ENCODE data around the gene LMX1B. TPM values are rescaled to one million over a fixed set of nuclear protein-coding genes. Genes with fewer than 3 reads are reported as not detected.
"Not testable (repeated sequence)": the region's sequence is repeated elsewhere in the genome, so short reads cannot be mapped to it uniquely, and the experiment has no call there.

LMX1B gene
- total RNA-seq: not detected

- peak; percentile 62 for DNase-seq
These were observed at the start of gene LMX1B for GRCh38 chr9:126613651-126614050. TSS of gene LMX1B (plus strand) at chr9:126613928. CDS start at chr9:126614450, 522 bp downstream.

GRCh38 chr9:126564128-126564527 lies 49.6 kb upstream of the LMX1B start:
- no peak for DNase-seq

DNA sequence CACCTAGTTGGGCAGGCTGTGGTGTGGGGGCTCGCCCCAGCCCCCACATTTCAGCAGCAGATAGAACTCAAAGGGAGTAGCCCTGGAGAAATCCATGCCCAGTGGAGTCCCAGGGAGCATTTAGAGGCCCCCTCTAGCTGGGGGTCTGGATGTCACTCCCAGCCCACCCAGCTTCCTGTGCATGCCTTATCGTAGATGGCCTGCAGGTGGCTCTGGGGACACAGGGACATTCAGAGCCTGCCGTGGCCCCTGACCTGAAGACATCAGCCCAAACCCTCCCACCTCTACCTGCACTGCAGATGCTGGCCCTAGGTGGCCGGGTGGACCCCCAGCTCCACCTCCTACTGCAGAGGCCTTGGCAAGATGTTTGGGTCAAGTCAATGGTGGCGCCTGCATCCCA lies 49.0 kb upstream of the LMX1B start:
- no peak for DNase-seq

DNA sequence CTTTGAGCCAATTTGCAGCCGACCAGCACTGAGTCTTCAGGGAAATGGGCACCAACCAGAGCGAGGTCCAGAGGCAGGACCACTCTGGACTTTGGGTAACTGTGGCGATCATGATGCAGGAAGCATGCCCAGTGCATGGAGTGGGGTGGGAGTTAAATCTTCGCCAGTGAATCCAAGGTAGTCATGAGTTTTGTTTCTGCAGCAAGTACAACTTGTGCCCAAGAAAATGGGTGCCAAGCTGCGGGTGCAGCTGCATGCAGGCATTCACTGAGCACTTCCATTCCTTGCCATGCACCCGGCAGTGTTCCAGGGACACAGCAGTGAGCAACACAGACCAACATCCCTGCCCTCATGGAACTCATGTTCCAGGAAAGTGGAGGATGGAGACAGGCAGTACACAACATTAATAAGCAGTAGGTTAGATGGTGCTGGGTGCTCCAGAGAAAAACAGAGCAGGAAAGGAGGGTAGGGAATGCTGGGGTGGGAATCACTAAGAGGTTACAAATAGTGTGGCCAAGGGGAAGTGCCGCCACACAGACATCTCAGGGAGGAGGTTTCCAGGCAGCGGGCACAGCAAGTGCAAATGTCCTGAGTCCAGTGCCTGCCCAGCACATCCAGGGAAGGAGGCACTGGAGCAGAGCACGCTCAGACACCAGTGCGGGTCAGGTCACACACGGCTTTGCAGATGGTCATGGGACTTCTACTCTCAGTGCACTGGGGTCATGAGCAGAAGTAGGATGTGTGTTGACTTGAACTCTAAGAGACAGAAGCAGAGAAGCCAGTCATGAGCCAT lies 48.2 kb upstream of the LMX1B start:
- DNase-seq: no peak

GRCh38 chr9:126569036-126569435 lies 44.7 kb upstream of the LMX1B start:
- no peak for DNase-seq

GRCh38 chr9:126578029-126578428 lies 35.7 kb upstream of the LMX1B start:
- DNase-seq: no peak

DNA sequence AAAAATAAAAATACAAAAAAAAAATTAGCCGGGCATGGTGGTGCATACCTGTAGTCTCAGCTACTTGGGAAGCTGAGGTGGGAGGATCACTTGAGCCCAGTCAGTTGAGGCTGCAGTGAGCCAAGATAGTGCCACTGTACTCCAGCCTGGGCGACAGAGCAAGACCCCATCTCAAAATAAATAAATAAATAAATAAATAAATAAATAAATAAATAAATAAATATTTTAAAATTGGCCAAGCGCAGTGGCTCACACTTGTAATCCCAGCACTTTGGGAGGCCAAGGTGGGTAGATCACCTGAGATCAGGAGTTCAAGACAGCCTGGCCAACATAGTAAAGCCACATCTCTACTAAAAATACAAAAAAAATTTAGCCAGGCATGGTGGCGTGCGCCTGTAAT lies 33.4 kb upstream of the LMX1B start:
- not testable (repeated sequence) for DNase-seq

DNA sequence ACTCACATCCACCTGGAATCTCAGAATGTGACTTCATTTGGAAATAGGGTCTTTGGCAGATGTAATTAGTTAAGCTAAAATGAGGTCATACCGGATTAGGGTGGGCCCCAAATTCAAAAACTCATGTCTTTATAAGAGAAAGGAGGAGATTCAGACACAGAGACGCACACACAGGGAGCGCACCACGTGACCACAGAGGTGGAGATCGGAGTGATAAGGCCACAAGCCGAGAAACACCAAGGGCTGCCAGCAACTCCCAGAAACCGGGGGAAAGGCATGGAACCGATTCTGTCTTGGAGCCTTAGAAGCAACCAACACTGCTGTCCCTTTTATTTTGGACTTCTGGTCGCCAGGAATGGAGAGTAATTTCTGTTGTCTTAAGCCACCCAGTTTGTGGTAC lies 31.8 kb upstream of the LMX1B start:
- DNase-seq: no peak

- no peak for DNase-seq
These were observed 31.3 kb upstream of the LMX1B start for GRCh38 chr9:126582427-126582826.

- no peak for DNase-seq
These were observed 30.5 kb upstream of the LMX1B start for GRCh38 chr9:126583144-126583760.

DNA sequence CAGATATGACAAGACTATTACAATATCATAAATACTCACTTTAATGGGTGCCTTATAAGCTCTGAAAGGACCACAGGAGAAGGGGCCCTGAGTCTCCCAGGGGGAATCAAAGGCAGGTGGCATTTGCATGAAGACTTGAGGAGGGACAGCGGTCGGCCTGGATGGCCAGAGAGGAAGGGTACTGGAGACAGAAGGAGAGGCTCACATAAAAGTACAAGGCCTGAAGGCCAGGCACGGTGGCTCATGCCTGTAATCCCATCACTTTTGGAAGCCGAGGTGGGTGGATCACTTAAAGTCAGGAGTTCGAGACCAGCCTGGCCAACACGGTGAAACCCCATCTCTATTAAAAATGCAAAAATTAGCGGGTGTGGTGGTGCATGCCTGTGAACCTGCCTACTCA lies 29.1 kb upstream of the LMX1B start:
- no peak for DNase-seq

GRCh38 chr9:126586236-126586635 lies 27.5 kb upstream of the LMX1B start:
- no peak for DNase-seq

DNA sequence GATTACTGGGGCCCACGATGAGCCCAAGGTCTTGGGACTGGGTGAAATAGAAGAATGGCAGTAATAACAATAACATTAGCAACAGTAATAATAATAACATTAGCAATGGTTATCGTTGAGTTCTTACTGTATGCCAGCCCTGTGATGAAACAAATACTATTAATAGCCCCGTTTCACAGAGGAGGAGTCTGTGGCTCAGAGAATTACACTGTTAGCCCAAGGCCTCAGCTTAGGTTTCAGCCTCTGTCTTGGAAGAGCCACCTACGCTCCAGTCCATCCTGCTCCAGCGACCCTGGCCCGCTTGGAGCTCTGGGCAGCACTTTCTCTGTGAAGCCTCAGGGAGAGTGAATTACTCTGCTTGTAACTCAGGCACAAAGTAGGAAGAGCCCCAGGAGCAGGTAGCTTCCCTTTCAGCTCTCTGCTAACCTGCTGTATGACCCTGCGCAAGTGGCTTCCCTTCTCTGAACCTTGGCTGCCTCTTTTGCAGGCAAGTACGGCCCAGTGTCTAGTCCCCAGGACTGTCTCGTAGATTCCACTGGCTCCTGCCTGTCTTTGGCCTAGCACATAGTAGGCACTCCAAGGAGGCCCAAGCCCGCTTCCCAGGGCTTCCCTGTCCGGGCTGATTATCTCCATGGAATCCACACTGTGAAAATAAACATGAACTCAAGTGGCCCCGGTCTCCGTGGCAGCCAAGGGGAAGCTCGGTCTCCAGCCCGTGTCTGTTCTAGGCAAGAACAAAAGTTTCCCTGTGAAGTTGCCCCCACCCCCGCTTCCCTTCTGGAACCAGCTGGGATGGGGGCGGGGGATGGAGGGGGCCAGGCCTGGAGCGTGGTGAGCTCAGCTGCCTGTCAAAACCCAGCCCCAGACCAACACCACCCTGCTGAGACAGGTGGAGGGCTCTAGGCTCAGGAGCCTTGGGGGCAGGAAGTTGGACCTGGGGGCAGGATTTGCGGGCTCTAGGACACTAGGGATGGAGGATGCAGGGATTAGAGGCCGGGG lies 26.2 kb upstream of the LMX1B start:
- DNase-seq: peak; percentile 77

DNA sequence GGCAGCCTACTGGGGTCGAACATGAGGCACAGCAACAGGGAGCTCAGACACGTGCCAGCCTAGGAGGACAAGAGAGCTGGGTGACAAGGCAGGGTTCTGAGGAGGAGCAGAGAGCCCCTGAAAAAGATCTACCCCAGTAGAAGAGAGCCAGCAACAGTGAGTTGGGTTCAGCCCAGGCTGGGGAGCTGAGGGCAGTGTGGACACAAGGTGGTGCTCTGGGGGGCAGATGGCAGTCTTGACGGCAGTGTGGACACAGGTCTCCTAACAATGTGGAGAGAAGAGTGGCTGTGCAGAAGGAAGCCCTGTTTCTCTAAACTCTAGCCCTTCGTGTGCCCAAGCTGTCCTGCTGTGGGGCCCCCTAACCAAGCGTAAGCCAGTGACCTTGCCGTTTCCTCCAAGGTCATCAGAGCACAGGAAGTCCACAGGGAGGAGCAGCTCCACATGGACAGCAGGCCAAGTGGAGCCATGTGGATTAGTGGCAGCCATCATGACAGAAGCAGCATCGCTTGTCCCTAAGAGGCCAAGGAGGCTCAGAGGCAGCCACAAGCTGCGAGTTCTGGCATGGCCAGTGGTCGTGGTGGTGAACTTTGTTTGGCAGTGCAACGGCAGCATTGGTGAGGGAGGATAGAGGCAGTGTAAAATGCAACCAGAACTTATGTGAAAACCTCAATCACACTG lies 25.1 kb upstream of the LMX1B start:
- DNase-seq: no peak

GRCh38 chr9:126589349-126589748 lies 24.4 kb upstream of the LMX1B start:
- no peak for DNase-seq

- DNase-seq: no peak
These were observed 22.6 kb upstream of the LMX1B start for GRCh38 chr9:126591083-126591482.

DNA sequence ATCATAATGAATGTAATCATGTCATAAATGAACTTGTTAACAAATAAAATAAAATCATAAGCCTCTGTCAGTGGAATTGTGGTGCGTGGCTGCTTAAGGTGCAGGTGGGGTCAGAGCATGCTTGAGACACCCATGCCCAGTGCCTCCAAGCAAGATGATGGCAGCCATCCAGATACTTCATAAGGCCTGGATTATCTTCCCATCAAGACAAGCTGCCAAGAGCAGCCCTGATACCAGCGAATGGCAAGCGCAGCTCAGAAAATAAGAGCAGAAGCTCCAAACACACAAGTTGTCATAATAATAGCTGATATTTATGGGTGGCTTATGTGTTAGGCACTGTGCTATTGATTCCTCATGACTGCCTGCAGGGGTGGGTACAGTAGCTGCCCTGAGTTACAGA lies 21.8 kb upstream of the LMX1B start:
- DNase-seq: no peak

- no peak for DNase-seq
These were observed 21.3 kb upstream of the LMX1B start for GRCh38 chr9:126592461-126592860.

DNA sequence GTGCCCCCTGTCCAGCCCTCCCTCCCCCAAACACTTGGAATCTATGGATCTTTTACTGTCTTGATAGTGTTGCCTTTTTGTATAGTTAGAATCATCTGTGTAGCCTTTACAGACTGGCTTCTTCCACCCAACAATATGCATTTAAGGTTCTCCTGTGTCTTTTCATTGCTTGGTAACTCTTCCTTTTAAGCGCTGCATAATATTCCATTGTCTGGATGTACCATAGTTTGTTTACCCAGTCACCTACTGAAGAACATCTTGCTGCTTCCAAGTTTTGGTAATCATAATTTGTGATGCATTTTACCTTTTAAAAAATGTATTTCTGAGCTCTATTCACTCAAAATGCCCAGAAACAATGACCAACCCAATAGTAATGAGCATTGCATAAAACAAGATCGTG lies 17.7 kb upstream of the LMX1B start:
- DNase-seq: no peak

- DNase-seq: no peak
These were observed 14.6 kb upstream of the LMX1B start for GRCh38 chr9:126599047-126599650.

Measured in tongue (tissue), 2 donors.